GM21423 (cell line): Measurements from ENCODE around the gene SRPK1.

Experiments used
- ATAC-seq: cut with Tn5 transposase; IDR thresholded peaks from one replicate; pipeline ENCODE4 v1.9.1; 2021; ENCODE audit warnings: mild to moderate bottlenecking, moderate library complexity; ENCODE audit not compliant: unreplicated experiment

Gene SRPK1

DNA sequence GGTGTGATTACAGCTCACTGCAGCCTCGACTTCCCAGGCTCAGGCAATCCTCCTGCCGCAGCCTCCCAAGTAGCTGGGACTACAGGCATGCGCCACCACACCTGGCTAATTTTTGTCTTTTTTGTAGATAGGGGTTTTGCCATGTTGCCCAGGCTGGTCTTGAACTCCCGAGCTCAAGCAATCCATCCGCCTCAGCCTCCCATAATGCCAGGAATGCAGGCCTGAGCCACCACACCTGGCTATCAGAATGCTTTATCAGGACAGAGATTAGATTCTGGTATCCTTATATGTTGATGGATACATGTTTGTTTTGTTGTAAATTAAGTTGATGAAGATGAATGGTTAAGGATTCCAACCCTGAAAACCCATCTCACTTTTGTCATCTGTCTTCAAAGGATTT lies 91.6 kb downstream of the SRPK1 start:
- ATAC-seq: no peak

DNA sequence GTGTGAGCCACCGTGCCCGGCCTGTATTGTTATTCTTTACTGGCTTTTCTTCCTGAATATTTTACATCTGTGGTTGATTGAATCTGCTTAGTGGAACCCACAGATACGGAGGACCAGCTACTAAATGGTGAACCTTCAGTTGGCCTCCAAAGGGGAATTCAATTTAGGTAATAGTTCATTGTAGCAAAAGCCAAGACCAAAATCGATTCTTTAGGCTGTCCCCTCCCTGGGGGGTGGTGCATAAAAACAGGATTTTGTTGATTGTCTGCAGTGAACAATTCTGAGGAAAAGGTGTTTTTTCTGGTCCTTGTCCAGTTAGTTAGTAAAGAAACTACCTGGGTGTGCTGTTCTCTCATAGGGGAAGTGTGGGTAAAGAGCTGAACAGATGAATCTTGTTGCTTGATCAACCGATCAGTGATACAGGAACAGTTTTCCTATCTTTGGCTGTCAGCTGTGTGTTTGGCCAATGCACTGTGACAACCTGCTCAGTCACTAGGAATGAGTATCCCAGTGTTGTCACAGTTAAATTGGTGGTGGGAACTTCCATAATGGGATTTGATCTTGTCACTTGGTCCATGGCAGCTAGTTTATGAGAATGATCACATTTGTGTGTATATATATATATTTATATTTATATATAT lies 96.2 kb downstream of the SRPK1 start:
- ATAC-seq: no peak

DNA sequence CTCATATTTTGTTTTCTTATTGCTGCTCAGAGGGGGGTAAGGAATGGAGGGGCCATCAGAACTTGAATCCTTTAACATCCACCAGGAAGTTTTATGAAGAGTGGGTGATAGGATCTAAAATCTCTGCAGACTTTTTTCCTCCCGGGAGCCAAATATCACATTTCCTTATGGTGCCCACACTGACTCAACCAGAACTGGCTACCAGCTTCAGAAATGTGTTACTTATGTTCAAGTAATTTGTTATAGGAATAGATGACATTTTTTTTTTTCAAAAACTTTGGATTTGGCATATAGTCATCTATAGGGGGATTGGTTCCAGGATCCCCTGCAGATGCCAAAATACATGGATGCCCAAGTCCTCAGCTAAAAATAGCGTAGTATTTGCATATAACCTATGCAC lies 97.3 kb downstream of the SRPK1 start:
- ATAC-seq: no peak

DNA sequence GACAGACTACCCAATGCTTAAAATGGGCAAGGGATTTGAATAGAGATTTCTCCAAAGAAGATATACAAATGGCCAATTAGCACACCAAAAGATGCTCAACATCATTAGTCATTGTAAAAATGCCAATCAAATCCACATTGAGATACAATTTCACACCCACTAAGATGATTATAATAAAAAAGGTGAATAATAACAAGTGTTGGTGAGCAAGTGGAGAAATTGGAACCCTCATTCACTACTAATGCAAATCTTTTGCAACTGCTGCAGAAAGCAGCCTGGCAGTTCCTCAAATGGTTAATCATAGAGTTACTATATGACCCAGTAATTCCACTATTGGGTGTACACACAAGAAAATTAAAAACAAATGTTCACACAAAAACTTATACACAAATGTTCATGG lies 103.4 kb downstream of the SRPK1 start:
- ATAC-seq: no peak

DNA sequence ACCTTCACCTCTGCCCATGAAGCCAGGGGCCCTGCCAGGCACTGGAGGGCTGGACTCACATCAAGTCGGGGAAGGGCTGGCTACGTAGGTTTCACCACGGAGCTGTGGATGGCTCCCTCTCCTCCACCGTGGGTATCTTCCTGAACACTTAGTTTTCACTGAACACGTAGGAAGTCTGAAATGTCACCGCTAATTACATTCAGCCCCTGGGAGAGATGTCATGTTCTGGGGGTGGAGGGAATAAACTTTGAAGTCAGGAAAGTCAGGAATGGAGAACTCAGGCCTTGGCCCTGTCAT lies 109.3 kb downstream of the SRPK1 start:
- ATAC-seq: no peak

DNA sequence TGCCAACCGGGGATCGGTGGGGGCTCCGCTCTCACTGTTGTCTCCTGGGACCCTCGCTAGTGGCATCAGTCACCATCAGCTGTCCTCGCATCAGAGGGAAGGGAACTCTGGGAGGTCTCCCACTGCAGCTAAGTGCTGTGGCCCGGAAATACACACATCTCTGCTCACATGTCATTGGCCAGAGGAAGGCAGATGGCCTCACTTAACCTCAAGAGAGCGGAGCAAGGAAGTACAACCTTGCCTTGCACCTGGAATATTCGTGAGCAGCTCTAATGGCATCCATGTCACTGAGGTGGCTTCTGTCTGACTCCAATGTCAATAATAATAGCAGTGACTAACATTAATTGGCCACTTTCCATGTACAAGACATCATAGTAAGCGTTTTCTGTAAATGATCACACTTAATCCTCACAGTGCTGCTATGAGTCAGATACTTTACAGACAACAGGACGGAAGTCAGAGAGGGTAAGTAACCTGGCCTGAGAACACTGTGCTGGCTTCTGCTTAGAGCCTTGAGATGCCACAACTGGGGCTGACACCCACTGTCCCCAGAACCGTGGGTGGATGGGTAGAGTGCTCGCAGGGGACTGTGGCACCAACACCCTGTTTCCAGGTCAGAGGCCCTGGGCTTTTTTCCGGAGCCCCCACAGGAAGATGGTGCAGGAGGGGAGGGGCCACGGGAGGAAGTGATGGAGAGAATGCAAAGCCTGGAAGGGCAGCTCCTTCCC lies 109.8 kb downstream of the SRPK1 start:
- ATAC-seq: no peak

DNA sequence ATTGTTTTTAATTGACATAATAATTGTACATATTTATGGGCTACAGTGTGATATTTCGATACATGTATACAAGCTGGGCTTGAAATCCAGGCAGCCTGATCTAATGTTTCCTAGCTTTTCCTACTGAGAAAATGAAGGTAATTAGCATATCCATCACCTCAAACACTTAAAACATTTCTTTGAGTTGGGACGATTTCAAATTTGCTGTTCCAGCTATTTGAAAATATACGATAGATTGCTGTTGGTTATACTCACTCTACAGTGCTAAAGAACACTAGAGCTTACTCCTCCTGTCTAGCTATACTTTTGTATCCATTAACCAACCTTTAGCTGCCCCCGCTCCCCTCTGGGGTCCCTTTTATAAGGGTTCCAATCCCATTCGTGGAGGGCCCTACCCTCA lies 111.1 kb downstream of the SRPK1 start:
- ATAC-seq: no peak

DNA sequence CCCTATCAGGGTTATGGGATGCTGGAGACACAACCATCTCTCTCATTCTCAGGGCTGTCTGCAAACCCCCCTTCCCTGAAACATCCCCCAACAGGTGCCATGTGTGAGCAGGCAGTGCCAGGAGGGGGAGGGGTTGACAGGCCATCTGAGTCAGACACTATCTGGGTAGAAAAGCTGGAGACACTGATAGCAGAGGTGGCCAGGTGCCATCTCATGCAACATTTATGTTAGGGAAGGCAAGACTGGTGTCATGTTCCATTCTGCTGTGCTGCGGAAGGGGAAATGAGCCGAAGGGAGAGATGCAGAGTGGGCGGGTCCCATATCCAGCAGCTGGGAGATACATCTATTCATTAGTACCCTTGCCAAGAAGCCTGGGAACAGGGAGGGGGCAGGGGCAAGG lies 112.2 kb downstream of the SRPK1 start:
- no peak for ATAC-seq

DNA sequence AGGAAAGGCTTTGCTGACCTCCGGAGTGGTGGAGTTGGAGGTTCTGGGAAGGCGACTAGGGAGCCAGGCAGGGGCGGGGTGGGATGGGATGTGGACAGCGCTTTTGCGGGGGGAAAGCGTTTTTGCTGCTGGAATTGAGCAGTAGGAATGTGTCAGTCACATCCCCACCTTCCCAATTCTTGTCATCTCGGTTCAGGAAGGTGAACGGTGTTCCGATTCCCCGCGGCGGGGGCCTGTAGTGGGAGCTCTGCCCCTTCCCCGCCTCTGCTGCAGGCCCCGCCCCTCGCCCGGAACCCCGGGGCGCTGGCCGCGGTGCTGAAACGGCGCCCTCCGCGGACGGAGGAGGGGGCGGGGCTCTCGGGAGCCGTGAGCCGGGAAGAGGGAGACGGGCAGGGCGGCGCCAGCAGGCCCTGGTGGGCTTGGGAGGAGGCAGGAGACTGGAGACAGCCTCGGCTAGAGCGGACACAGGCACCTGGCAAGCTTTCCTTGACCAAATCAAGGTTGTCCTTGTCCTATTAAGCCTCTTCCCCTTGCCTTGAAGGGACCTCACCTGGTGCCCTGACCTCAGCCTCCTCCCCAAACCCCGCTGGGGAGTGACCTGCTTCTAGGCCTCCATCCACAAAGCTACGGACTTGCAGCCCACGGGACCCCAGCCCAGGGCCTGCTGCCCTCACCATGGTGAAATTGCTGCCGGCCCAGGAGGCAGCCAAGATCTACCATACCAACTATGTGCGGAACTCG lies 115.7 kb downstream of the SRPK1 start, which contains the start of gene LHFPL5:
TSS of gene LHFPL5 (plus strand) at position 357 of the 741 bp plus-strand sequence. CDS start at position 676, 319 bp downstream.
- no peak for ATAC-seq

DNA sequence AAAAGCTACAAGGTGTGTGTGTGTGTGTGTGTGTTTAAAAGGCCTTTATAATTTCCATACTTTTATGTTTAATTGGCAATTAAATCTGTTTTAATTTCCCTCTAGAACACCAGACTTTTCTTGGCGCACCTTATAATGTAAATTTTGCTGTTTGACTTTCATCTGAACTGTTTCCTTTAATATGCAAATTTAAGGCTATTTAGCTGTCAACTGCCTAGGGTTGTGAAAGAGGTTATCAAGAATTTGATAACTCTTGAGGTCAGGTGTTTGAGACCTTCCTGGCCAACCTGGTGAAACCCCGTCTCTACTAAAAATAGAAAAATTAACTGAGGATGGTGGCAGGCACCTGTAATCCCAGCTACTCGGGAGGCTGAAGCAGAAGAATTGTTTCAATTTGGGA lies 119.8 kb downstream of the SRPK1 start:
- ATAC-seq: no peak

DNA sequence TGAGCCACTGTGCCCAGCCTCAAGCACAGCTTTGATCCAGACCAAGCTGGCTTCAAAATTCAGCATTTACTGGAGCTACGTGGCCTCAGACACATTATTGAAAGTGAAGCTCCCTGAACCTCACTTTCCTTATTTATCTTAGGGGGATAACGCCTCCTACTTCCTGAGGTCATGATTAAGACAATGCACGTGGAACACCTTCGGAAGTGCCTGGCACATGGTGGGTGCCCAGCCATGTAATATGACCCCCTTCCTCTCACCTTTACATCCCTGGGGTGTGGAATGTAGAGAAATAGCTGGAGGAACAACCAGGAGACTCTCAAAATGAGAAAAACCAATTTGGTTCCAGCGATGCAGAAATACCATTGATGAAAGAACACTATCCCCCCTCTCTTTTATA lies 122.2 kb downstream of the SRPK1 start:
- no peak for ATAC-seq

DNA sequence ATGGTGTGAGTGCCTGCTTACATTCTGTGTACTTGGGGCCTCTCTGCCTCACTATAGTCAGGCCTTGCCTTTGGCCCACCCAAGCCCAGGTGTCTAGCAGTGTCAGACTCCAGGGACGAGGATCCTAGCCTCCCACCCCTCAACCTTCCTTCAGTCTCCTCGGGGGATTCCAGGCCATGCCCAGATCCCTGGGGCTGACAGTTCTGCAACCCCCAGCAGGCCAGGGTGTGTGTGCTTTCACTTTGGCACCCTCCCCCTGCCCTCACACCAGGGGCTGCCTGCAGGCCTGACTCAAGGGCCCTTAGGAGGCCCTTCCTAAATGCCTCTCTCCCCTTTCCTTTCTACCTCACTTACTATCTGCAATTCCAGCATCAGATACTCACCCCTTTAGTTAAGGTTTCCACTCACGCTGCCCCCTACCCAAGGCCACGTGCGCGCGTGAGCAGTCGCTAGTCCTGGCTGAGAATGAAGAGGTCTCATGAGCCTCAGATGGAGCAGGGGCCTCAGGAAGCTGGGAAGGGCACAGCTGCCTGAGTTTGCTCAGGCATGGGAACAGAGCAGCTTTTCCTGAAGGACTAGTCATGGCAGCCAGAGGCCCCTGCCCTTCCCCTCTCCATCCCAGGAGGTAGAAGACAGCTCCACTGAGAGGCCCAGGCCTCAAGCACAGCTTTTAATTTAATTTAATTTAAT lies 122.9 kb downstream of the SRPK1 start:
- no peak for ATAC-seq

DNA sequence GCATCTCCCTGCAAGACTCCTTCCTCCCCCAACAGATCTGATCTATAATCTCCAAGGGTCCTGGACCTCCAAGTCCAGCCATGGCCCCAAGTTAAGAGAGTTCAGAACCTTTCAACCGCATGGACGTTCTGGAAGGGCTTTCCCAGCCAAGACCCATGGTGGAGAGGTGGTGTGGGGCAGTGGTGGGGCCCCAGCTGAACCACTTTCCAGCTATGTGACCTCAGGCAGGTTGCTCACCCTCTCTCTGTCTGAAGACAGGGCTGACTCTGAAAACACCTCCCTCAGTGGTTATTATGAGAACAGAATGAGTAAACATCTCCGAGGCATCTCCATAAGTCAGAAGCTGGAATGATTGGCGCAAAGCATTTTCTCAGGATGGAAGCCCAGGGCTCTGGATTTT lies 124.7 kb downstream of the SRPK1 start:
- ATAC-seq: no peak

DNA sequence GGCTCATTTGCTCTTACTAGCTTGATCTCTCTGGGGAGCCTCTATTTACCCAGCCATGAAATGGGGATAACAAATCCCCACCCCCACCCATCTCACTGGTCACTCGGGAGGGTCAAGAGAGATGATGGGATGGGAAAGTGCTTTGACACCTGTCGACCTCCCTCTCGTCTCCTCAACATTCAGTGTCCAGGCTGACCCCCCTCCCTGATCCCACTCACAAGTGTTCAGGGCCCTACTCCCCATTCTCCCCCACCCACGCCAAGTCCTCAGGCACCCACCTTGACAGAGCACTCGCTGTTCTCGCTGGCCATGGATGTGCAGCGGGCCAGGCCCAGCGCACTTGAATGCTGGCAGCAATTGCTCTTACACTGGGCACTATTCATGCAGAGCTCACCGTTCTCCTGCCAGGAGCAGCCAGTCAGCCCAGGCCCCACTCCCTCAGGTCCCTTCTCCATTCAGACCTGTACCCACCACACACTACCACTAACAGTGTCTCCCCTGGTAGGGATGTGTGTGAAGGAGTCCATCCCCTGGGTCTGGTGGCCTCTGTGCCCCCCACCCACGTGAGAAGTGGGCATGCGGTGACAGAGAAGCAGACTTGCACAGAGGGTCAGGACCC lies 125.3 kb downstream of the SRPK1 start:
- ATAC-seq: no peak

DNA sequence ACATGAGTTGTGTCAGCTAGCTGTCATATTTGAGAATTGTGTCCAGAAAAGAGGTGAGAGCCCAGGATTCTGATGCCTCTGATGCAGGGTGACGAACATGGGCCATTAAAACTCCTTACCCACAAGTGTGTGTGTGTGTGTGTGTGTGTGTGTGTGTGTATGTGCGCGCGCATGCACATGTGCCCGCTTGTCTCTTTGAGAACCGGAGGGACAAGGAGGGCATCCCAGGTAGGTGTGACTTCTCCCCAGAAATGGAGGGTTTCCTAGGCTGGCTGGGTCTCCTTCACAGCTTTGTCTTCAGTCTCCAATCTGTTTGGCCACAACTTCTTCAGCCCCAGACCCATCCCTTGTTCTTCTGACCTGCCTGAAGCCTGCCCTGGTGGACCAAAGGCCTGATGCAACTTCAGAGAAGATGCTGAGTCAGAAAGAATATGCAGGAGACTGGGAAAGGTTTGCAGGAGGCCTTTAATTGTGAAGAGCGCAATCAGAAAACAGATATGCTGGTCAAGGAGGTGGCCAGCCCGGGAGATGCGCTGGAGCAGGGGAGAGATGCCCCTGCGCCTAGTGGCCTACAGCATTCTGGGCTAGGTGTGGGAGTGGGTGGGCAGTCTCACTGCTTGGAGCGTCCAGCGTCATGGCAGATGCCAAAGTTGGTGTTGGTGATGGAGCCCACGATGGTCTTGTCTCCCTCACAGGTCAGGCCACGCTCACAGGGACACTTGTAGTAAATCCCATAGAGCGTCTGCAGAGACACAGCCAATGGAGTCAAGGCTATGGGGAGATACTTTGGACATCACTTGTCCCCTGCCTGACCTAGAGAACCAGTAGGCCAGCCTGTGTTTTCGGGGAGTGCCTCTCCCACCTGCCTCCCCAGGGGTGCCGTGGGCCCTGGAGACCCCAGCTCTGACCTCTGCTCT lies 126.1 kb downstream of the SRPK1 start:
- ATAC-seq: no peak

DNA sequence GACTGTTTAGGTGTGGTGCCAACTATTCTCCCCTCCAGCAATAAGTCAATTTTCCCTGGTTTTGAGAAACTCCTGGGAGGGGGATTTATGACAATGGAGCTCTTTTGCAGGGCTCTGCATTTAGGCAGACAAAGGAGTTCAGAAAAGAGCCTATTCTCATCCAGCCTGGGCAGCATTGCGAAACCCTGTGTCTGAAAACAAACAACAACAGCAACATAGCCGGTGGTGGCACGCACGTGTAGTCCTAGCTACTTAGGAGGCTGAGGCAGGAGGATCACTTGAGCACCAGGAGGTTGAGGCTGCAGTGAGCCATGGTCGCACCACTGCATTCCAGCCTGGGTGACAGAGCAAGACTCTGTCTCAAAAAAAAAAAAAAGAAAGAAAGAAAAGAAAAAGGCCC lies 130.2 kb downstream of the SRPK1 start:
- ATAC-seq: no peak

DNA sequence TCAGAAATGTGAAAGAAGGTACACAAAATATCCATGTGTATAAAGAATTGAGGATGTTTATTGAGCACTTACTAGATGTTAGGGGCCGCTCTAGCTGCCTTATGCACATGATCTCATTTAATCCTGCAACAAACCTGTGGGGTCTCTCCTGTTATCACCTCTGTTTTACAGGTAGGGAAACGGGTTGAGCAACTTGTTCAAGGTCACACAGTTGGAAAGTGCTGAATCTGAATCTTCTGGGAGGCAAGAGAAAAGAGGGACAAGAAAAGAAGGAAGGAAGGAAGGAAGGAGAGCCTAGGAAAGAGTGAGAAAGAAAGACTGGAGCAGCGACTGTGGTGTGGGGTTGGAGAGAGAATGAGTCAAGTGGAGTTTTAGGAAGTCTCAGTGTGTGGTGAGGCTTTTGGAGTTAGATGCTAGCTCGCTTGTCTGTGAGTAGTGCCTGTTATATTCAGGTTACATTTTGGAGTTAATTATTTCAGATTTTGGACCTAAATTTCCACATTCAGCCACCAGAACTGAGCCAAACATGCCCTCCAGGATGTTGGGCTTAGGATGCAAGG lies 132.4 kb downstream of the SRPK1 start:
- ATAC-seq: no peak

DNA sequence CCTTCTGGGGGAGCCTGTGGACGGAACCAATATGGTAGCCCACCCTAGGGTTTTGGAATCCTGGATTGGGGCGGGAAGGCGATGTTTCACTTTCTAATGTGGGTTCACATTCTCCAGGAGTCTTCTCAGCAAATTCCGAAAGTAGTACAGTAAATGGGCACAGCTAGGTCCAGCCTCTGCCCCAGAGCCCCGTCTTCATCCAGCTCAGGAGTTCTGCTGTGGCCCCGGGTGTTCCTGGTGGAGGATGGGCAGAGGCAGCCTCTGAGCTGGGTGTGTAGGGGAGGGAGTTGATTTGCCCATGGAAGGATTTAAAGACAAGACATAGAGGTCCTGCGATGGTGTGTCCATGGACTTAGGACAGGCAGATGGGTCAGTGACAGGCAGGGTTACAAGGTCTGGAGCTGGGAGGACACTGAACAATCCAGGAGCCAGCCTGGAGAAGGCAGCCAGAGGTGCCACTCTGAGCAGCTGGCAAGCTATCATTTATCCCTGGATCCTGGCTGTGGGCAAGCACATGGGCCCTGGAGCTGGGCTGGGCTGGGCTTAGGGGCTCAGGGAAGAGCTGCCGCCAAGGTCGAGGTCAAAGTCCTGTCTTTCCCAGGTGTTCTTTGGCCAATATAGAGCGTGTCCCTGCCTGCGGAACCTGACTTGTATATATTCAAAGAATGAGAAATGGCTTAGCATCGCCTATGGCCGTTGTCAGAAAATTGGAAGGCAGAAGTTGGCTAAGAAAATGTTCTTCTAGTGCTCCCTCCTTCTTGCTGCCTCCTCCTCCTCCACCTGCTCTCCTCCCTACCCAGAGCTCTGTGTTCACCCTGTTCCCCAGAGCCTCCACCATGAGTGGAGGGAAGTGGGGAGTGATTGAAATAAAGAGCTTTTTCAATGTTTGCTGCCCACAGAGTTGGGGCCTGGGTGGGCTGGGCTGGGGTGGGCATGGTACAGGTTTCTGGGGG lies 133.4 kb downstream of the SRPK1 start:
- ATAC-seq: no peak

DNA sequence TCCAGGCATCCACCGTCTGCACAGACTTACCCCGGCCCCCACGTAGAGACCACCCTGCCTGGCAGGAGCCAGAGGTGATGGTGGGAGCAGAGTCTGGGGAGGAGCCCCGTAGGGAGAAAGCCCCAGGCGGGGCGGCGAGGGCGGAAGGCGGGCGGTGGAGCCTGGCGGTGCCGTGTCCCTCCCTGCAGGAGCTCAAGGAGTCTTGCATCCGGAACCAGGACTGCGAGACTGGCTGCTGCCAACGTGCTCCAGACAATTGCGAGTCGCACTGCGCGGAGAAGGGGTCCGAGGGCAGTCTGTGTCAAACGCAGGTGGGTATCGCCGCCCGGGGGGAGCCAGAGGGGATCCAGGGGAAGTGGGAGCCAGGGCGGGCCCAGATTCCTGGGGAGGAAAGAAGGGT lies 134.1 kb downstream of the SRPK1 start:
- ATAC-seq: no peak
